ENCODE results near the gene C11orf91.

Gene C11orf91

DNA sequence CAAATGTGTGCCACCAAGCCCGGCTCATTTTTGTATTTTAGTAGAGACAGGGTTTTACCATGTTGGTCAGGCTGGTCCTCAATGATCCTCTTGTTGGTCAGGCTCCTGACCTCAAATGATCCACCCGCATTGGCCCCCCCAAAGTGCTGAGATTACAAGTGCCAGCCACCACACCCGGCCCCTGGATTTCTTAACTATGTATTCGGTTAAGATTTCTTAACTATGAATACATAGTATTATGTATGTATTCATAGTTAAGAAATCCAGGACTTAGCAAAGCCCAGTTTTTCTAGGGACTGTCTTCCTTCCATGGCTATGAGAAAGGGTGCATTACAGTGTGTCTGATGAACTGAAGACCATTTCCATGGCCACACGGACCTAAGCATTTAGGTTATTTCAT, 1.7 kb downstream of the C11orf91 start:
- TF ChIP-seq, protein P1, sequence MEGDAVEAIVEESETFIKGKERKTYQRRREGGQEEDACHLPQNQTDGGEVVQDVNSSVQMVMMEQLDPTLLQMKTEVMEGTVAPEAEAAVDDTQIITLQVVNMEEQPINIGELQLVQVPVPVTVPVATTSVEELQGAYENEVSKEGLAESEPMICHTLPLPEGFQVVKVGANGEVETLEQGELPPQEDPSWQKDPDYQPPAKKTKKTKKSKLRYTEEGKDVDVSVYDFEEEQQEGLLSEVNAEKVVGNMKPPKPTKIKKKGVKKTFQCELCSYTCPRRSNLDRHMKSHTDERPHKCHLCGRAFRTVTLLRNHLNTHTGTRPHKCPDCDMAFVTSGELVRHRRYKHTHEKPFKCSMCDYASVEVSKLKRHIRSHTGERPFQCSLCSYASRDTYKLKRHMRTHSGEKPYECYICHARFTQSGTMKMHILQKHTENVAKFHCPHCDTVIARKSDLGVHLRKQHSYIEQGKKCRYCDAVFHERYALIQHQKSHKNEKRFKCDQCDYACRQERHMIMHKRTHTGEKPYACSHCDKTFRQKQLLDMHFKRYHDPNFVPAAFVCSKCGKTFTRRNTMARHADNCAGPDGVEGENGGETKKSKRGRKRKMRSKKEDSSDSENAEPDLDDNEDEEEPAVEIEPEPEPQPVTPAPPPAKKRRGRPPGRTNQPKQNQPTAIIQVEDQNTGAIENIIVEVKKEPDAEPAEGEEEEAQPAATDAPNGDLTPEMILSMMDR (conservative IDR thresholded peaks at IDR 0.05; ENCODE audit: control insufficient read depth, insufficient read depth, low read depth, low read length): no peak
- H3K4me3 ChIP-seq (ENCODE audit: control insufficient read depth, low read depth, low read length): no peak overlapping the region
- DNase-seq (ENCODE audit: low read depth): no peak

DNA sequence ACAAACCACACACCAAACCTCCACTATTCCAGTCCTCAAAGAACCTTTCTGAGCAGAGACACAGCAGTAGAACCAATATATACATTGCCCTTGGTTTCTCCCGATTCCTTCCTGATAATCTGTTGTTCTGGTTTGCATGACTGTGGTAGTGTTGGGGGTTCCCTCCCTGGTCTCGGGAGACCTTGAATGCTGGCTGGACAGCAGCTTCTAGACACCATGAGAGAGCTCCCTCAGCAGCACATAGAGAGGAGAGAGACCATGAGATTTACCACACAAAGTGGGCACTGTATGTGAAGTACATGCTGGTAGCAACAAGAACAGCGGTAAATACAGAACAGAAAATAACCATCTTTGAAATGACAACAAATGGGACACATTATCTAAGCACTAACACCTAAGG, 2.6 kb downstream of the C11orf91 start:
- TF ChIP-seq, protein P1 (conservative IDR thresholded peaks at IDR 0.05; ENCODE audit: control insufficient read depth, insufficient read depth, low read depth, low read length): no peak
- no peak overlapping the region for H3K4me3 ChIP-seq (ENCODE audit: control insufficient read depth, low read depth, low read length)

DNA sequence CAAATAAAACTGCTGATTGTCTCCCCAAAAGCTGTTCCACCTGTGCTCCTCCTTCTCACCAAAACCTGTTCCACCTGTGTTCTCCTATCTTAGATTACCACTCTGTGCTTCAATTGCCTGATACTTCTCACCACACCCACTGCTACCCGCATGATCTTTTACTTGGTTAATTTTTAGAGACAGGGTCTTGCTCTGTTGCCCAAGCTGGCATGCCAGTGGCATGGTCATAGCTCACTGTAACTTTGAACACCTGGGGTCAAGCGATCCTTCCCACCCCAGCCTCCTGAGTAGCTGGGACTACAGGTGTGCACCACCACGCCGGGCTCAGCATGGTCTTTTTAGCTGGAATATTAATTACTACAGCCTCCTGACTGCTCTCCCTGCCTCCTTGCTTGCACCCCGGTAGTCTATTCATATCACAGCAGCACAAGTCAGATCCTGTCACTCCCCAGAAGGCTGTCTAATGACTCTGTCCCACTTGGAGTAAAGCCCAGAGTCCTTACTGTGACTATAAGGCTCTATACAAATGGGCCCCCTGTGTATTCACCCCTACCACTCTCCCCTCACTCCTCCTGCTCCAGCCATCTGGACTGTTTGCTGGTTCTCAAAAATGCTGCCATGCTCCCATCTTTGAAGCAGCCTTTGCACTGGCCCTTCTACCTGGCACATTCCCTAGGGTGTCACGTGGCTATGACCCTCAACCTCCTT, 3.5 kb downstream of the C11orf91 start:
- TF ChIP-seq, protein P1 (conservative IDR thresholded peaks at IDR 0.05; ENCODE audit: control insufficient read depth, insufficient read depth, low read depth, low read length): no peak
- no peak overlapping the region for H3K4me3 ChIP-seq (ENCODE audit: control insufficient read depth, low read depth, low read length)
- no peak for DNase-seq (ENCODE audit: low read depth)

More for the DNA sequence above, 2.6 kb downstream of the C11orf91 start:
- DNase-seq (ENCODE audit: low read depth): no peak

DNA sequence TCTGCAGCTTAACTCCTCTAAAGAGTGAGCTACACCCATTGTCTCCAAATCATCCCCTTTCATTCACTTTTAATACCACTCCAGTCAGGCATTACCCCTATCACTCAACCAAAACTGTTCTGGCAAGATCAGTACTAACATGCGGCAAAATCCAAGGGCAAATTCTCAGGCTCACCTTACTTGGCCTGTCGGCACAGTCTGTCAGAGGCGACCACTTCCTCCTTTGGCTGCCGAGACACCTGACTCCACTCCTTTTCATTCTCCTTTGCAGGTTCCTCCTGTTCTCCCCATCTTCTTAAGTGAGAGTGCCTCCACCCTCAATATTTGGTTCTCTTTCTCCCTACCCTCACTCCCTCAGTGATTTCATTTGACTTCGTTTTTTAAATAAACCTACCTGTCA, 4.2 kb downstream of the C11orf91 start:
- TF ChIP-seq, protein P1 (conservative IDR thresholded peaks at IDR 0.05; ENCODE audit: control insufficient read depth, insufficient read depth, low read depth, low read length): no peak
- DNase-seq (ENCODE audit: low read depth): no peak
- H3K4me3 ChIP-seq (ENCODE audit: control insufficient read depth, low read depth, low read length): no peak overlapping the region

DNA sequence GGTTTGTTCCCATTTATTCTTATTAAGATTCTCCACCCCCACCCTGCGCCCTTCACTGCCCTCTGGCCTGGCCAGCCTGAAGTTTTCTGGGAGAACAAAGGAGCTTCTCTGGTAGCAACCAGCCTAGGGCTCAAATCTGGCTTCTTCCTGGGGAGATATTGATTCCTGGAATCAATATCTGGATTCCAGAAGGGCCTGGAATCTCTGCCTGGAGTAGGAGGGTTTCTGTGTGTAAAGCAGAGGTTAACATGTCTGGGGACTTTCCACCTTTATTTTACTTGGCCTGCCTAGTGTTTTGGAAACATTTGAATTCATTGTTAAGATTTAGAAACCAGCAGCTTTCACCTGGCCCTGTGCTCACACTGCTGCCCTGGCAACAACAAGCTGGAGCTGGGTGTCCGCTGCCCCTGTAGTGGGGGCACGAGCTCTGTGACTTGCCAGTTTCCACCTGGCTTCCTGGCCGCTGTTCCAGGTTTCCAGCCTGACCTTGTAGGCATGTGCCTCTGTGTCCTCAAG, 5.5 kb downstream of the C11orf91 start:
- H3K4me3 ChIP-seq (ENCODE audit: control insufficient read depth, low read depth, low read length): no peak overlapping the region
- TF ChIP-seq, protein P1 (conservative IDR thresholded peaks at IDR 0.05; ENCODE audit: control insufficient read depth, insufficient read depth, low read depth, low read length): no peak
- DNase-seq (ENCODE audit: low read depth): no peak

DNA sequence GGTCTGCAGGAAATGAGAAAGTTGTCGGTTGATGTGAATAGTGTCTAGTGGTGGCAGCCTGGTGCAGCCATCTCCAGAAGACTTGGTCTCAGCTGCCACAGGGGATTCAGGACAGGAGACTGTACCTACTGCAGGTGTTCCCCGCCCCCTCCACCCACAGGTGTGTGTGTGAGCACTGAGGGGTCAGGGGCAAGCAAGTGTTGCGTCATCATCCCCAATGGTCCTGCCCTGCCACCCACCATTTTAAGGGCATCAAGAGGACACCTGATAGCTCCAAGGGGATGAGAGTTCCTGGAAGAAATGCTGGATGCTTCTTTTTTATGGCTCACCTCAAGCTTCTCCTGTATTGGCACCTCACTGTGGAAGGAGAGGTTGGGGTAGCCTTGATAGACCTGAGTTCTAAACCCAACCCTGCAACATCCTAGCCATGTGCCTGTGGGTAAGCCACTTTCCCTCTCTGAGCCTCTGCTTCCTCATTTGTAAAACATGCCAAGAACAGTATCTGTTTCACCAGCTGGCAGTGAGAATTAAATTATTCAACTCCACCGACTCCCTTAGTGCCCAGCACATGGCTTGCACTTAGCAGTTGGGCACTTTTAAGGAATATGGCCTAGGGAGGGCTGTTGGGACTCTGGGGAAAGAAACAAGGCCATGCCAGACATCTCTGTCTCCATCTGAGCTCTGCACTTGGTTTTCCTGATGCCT, 6.1 kb downstream of the C11orf91 start:
- DNase-seq (ENCODE audit: low read depth): no peak
- TF ChIP-seq, protein P1 (conservative IDR thresholded peaks at IDR 0.05; ENCODE audit: control insufficient read depth, insufficient read depth, low read depth, low read length): no peak
- H3K4me3 ChIP-seq (ENCODE audit: control insufficient read depth, low read depth, low read length): no peak overlapping the region

Data from fibroblast of mammary gland (primary cell).